WTC11 (cell line): ENCODE measurements around the gene MRPS33. TPM values are rescaled to one million over a fixed set of nuclear protein-coding genes. Genes with fewer than 3 reads are reported as not detected.

Source experiments
- ATAC-seq: fragments of 200-7000 bp; cut with Tn5 transposase; 2 replicates; pipeline ENCODE4 v1.10.0; 2021; ENCODE audit warnings: mild to moderate bottlenecking, moderate library complexity
- CTCF ChIA-PET: fragments of 300-600 bp; sonication (Branson Sonifier 250); formaldehyde crosslinking; loops from one replicate; lab custom pipeline; 2021; ENCODE audit warnings: antibody characterized with exemption; lab: Charles Lee
- POLR2A ChIA-PET: fragments of 350-600 bp; sonication (Branson Sonifier 250); formaldehyde crosslinking; loops from one replicate; lab custom pipeline; 2021; ENCODE audit warnings: antibody characterized with exemption; lab: Charles Lee
- DNase-seq: peaks from one replicate; pipeline ENCODE4 v3.0.0; 2021; ENCODE audit warnings: low spot score
- H3K27ac Mint-ChIP-seq: 2 replicates; pipeline ENCODE4 v1.8.0; 2021; ENCODE audit warnings: mixed read lengths
- H3K27me3 Mint-ChIP-seq: 2 replicates; pipeline ENCODE4 v1.8.0; 2021; ENCODE audit warnings: low read depth, mild to moderate bottlenecking, moderate library complexity, mixed read lengths
- H3K36me3 Mint-ChIP-seq: 2 replicates; pipeline ENCODE4 v1.8.0; 2021; ENCODE audit warnings: mixed read lengths
- H3K4me1 Mint-ChIP-seq: 2 replicates; pipeline ENCODE4 v1.8.0; 2022; ENCODE audit warnings: mixed read lengths
- H3K4me3 Mint-ChIP-seq: 2 replicates; pipeline ENCODE4 v1.8.0; 2021; ENCODE audit warnings: mild to moderate bottlenecking, moderate library complexity, mixed read lengths
- H3K9me3 Mint-ChIP-seq: 2 replicates; pipeline ENCODE4 v1.8.0; 2021; ENCODE audit warnings: mixed read lengths
- ETV6 ChIP-seq: sonication (generic); formaldehyde crosslinking; IDR thresholded peaks from 2 replicates; pipeline ENCODE4 v1.8.1; 2022; ENCODE audit warnings: mild to moderate bottlenecking, missing genetic modification reagents
- NFATC4 ChIP-seq: fragments of 250-450 bp; sonication (Bioruptor Pico); IDR thresholded peaks from 2 replicates; pipeline ENCODE4 v1.9.0; 2021; ENCODE audit warnings: mild to moderate bottlenecking
- NFE2L1 ChIP-seq: sonication (generic); formaldehyde crosslinking; IDR thresholded peaks from 2 replicates; pipeline ENCODE4 v1.8.1; 2023; ENCODE audit warnings: missing genetic modification reagents
- RORB ChIP-seq: fragments of 250-450 bp; sonication (Bioruptor Pico); IDR thresholded peaks from 2 replicates; pipeline ENCODE4 v1.9.0; 2021; ENCODE audit warnings: mild to moderate bottlenecking
- SP1 ChIP-seq: sonication (generic); formaldehyde crosslinking; conservative IDR thresholded peaks from 2 replicates; pipeline ENCODE4 v1.8.1; 2022; ENCODE audit warnings: missing genetic modification reagents
- TEAD1 ChIP-seq: sonication (generic); formaldehyde crosslinking; IDR thresholded peaks from 2 replicates; pipeline ENCODE4 v1.8.0; 2022; ENCODE audit warnings: mild to moderate bottlenecking, missing genetic modification reagents
- ZBTB21 ChIP-seq: sonication (generic); formaldehyde crosslinking; IDR thresholded peaks from 2 replicates; pipeline ENCODE4 v1.8.1; 2023; ENCODE audit warnings: mild to moderate bottlenecking, missing genetic modification reagents, borderline replicate concordance
- total RNA-seq: library from RNA; stranded (reverse); gene quantifications from 3 replicates; pipeline ENCODE4 v1.2.3, GENCODE V29; 2021
- TF ChIP-seq, protein P1 (sequence below): sonication (generic); formaldehyde crosslinking; IDR thresholded peaks from 2 replicates; pipeline ENCODE4 v1.8.1; 2023; ENCODE audit warnings: mild to moderate bottlenecking, missing genetic modification reagents, moderate library complexity
- TF ChIP-seq, protein P2 (sequence below): sonication (generic); formaldehyde crosslinking; IDR thresholded peaks from 2 replicates; pipeline ENCODE4 v1.8.0; 2022; ENCODE audit warnings: mild to moderate bottlenecking, missing genetic modification reagents
- TF ChIP-seq, protein P3 (sequence below): fragments of 250-450 bp; sonication (Bioruptor Pico); conservative IDR thresholded peaks from 2 replicates; pipeline ENCODE4 v1.9.0; 2021; ENCODE audit warnings: mild to moderate bottlenecking
- TF ChIP-seq, protein P4 (sequence below): sonication (generic); formaldehyde crosslinking; IDR thresholded peaks from 2 replicates; pipeline ENCODE4 v1.8.1; 2022; ENCODE audit warnings: low read depth, mild to moderate bottlenecking, moderate library complexity, missing genetic modification reagents, borderline replicate concordance
- TF ChIP-seq, protein P5 (sequence below): fragments of 250-450 bp; sonication (Bioruptor Pico); IDR thresholded peaks from 2 replicates; pipeline ENCODE4 v1.9.0; 2021; ENCODE audit warnings: moderate library complexity, mild to moderate bottlenecking, inconsistent platforms, borderline replicate concordance
- TF ChIP-seq, protein P6 (sequence below): fragments of 200-600 bp; IDR thresholded peaks from 2 replicates; pipeline ENCODE4 v1.8.0; 2022; ENCODE audit warnings: antibody characterized with exemption

The MRPS33 gene
- total RNA-seq, 1 experiment from 2014 or later = 63.5 TPM

DNA sequence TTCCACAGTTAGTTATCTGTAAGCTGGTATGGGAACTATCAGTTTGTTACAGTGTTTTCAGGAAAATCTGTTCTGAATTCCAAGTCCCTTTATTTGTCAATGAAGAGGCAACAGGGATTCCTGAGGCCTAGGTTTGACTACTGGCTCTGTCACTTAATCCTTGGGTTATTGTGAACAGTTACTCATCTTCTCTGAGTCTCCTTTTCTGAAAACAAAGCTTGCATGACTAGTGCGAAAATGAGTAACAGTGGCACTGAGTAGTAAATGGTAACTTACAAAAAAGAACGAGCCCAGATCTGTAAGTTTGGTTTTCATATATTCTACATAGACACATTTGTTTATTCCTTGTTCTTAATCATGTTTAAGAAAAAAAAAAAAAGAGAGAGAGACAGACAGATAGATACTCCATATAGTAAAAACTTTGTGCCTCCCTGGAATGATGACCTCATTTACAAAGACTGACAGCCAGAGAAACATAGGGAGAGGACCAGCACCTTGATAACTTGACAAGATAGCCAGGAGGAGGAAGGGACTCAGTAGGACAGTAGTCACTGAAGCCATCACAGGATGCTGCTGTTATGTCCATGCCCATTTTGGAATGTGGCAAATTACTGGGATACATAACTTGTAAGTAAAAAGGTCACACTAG is 1.9 kb downstream of the MRPS33 start (continued):
- TF ChIP-seq, protein P1, sequence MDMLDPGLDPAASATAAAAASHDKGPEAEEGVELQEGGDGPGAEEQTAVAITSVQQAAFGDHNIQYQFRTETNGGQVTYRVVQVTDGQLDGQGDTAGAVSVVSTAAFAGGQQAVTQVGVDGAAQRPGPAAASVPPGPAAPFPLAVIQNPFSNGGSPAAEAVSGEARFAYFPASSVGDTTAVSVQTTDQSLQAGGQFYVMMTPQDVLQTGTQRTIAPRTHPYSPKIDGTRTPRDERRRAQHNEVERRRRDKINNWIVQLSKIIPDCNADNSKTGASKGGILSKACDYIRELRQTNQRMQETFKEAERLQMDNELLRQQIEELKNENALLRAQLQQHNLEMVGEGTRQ (CRISPR knock-in tag) = no peak
- no peak for TF ChIP-seq NFATC4 (CRISPR knock-in tag)
- TF ChIP-seq NFE2L1 (CRISPR knock-in tag) = no peak
- no peak for TF ChIP-seq RORB (CRISPR knock-in tag)
- TF ChIP-seq, protein P2, sequence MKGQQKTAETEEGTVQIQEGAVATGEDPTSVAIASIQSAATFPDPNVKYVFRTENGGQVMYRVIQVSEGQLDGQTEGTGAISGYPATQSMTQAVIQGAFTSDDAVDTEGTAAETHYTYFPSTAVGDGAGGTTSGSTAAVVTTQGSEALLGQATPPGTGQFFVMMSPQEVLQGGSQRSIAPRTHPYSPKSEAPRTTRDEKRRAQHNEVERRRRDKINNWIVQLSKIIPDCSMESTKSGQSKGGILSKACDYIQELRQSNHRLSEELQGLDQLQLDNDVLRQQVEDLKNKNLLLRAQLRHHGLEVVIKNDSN (CRISPR knock-in tag) = no peak
- TF ChIP-seq SP1 (CRISPR knock-in tag) = no peak
- TF ChIP-seq, protein P3, sequence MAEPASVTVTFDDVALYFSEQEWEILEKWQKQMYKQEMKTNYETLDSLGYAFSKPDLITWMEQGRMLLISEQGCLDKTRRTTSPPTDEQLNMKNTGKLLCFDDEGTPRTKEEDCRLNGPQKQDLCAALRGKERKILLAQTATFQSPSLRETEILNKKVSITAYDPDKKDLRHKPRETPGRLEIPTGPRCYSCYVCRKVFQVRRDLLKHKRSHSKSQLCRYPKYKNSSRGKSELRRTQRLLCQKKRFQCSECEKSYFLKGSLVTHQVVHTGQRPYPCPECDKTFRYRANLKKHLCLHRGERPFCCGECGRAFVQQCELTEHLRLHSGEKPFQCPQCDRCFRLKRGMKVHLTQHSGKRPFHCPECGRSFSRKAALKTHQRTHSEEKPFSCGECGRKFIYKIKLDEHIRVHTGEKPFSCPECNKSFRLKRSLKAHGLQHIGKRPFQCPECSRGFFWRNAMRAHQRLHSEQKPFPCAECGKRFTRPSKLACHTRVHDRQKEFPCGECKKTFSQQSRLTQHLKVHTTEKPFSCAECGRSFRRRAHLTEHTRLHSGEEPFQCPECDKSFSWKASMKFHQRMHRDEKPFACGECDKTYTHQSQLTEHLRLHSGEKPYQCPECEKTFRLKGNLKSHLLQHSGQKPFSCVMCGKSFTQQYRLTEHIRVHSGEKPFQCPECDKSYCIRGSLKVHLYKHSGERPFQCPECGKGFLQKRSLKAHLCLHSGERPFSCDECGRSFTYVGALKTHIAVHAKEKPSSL = no peak
- TF ChIP-seq ETV6 (CRISPR knock-in tag) = no peak
- TF ChIP-seq, protein P4, sequence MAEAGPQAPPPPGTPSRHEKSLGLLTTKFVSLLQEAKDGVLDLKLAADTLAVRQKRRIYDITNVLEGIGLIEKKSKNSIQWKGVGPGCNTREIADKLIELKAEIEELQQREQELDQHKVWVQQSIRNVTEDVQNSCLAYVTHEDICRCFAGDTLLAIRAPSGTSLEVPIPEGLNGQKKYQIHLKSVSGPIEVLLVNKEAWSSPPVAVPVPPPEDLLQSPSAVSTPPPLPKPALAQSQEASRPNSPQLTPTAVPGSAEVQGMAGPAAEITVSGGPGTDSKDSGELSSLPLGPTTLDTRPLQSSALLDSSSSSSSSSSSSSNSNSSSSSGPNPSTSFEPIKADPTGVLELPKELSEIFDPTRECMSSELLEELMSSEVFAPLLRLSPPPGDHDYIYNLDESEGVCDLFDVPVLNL = no peak
- TF ChIP-seq ZBTB21 (CRISPR knock-in tag) = no peak
- TF ChIP-seq TEAD1 (CRISPR knock-in tag) = no peak
- TF ChIP-seq, protein P5, sequence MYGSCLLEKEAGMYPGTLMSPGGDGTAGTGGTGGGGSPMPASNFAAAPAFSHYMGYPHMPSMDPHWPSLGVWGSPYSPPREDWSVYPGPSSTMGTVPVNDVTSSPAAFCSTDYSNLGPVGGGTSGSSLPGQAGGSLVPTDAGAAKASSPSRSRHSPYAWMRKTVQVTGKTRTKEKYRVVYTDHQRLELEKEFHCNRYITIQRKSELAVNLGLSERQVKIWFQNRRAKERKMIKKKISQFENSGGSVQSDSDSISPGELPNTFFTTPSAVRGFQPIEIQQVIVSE (CRISPR knock-in tag) = no peak

DNA sequence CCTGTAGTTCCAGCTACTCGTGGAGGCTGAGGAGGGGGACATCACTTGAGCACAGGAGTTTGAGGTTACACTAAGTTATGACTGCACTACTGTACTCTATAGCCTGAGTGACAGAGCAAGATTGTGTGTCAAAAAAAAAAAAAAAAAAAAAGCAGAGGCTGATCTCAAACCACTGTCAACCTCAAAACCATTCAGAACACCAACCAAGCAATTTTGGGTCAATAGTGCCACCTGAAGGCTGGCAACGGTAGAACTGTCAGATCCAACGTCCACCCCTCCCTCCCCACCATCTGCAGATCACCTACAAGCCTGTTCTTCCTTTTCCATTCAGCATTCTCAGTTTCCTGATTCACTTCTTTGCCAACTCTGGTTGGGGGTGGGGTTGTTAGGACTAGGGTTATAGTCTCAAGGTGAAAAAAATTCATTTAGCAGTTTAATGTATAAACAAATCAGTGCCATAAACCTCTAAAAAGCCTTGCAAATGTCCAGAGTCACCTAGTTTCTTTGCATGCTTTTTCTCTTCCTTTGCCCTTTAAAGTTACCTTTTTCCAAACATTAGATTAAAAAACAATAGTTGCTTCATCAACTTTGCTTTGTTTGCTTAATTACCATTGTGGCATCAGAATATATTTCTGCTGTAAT is 2.6 kb downstream of the MRPS33 start:
- Mint-ChIP-seq H3K9me3 (peaks cover 11% of the 10 kb centered on the region), H3K36me3 (peaks cover 16% of the 10 kb centered on the region), H3K4me1 (peaks cover 23% of the 10 kb centered on the region), H3K27me3 (peaks cover 4% of the 10 kb centered on the region), H3K4me3 (0 out of 2 replicates have a peak overlapping the region, but pooled peaks have one; percentile 4), H3K27ac (no peak overlapping the region)
- ATAC-seq (peak; percentile 11; the same call in 1 of the 2 replicates), DNase-seq (peak; percentile 63)
- TF ChIP-seq, protein P3 = no peak
- TF ChIP-seq, protein P6, sequence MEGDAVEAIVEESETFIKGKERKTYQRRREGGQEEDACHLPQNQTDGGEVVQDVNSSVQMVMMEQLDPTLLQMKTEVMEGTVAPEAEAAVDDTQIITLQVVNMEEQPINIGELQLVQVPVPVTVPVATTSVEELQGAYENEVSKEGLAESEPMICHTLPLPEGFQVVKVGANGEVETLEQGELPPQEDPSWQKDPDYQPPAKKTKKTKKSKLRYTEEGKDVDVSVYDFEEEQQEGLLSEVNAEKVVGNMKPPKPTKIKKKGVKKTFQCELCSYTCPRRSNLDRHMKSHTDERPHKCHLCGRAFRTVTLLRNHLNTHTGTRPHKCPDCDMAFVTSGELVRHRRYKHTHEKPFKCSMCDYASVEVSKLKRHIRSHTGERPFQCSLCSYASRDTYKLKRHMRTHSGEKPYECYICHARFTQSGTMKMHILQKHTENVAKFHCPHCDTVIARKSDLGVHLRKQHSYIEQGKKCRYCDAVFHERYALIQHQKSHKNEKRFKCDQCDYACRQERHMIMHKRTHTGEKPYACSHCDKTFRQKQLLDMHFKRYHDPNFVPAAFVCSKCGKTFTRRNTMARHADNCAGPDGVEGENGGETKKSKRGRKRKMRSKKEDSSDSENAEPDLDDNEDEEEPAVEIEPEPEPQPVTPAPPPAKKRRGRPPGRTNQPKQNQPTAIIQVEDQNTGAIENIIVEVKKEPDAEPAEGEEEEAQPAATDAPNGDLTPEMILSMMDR = peak; percentile 51
- ChIA-PET POLR2A (no interaction called here), CTCF (interaction anchor here (0.7 to 1.9 kb wide), 6 partner anchors 64 to 271 kb away, joined by 3 to 14 read pairs (median 3); no protein-coding TSS in a partner anchor)
